Fibroblast of lung (primary cell): ENCODE measurements around the gene RSPH1. TPM values are rescaled to one million over a fixed set of nuclear protein-coding genes. Genes with fewer than 3 reads are reported as not detected.

Experiments
- DNase-seq, 2 donors: peaks; one replicate each; pipeline versions ENCODE4 v3.0.0 to v3.0.0-alpha.2; 2010; ENCODE audit warnings: low read depth in 2 of 2
- H2AFZ ChIP-seq: 2 replicates; pipeline ENCODE4 v1.5.1; 2012; ENCODE audit warnings: low read length, control low read depth, inconsistent platforms
- H3K27ac ChIP-seq: 2 replicates; pipeline ENCODE4 v1.5.1; 2011; ENCODE audit warnings: low read length, control low read depth; ENCODE audit not compliant: insufficient read depth
- H3K27me3 ChIP-seq: 2 replicates; pipeline ENCODE4 v1.5.1; 2011; ENCODE audit warnings: mild to moderate bottlenecking, low read length; ENCODE audit not compliant: control insufficient read depth, insufficient read depth
- H3K36me3 ChIP-seq: 2 replicates; pipeline ENCODE4 v1.5.1; 2011; ENCODE audit warnings: low read length; ENCODE audit not compliant: control insufficient read depth, insufficient read depth
- H3K4me1 ChIP-seq: 2 replicates; pipeline ENCODE4 v1.5.1; 2011; ENCODE audit warnings: low read length; ENCODE audit not compliant: control insufficient read depth, insufficient read depth; ENCODE audit errors: extremely low read depth
- H3K4me2 ChIP-seq: 2 replicates; pipeline ENCODE4 v1.5.1; 2011; ENCODE audit warnings: low read length, control low read depth; ENCODE audit not compliant: insufficient read depth; ENCODE audit errors: extremely low read depth
- H3K4me3 ChIP-seq, 4 experiments: fragments of 200-600 bp in 1 of 4; sonication (generic) in 1 of 4; replicated peaks in 1 of 4; 2 replicates each; pipeline ENCODE4 v1.5.1; 2011 to 2016; ENCODE audit warnings: low read length in 4 of 4, low read depth in 3 of 4, mild to moderate bottlenecking in 3 of 4, control low read depth in 2 of 4, inconsistent platforms in 1 of 4, mixed read lengths in 1 of 4; ENCODE audit not compliant: insufficient read depth in 1 of 4; ENCODE audit errors: control extremely low read depth in 1 of 4
- H3K79me2 ChIP-seq: 2 replicates; pipeline ENCODE4 v1.5.1; 2012; ENCODE audit warnings: mild to moderate bottlenecking, low read length, inconsistent platforms; ENCODE audit not compliant: control insufficient read depth, insufficient read depth
- H3K9ac ChIP-seq: 2 replicates; pipeline ENCODE4 v1.5.1; 2011; ENCODE audit warnings: mild to moderate bottlenecking, low read length, control low read depth; ENCODE audit not compliant: insufficient read depth
- H3K9me3 ChIP-seq: 2 replicates; pipeline ENCODE4 v1.5.1; 2012; ENCODE audit warnings: low read depth, low read length; ENCODE audit not compliant: control insufficient read depth, insufficient read depth
- H4K20me1 ChIP-seq: 2 replicates; pipeline ENCODE4 v1.5.1; 2011; ENCODE audit warnings: low read length; ENCODE audit not compliant: control insufficient read depth, insufficient read depth; ENCODE audit errors: extremely low read depth
- CTCF ChIP-seq, 2 donors: IDR thresholded peaks in 1 of 2; conservative IDR thresholded peaks in 1 of 2; 1 replicate in 1 of 2; 2 replicates in 1 of 2; pipeline ENCODE4 v1.5.1; 2011 to 2012; ENCODE audit warnings: low read length in 2 of 2, control low read depth in 1 of 2, inconsistent platforms in 1 of 2, low read depth in 1 of 2, mild to moderate bottlenecking in 1 of 2
- EZH2 ChIP-seq: IDR thresholded peaks from 2 replicates; pipeline ENCODE4 v1.5.1; 2012; ENCODE audit warnings: low read length, control low read depth, mild to moderate bottlenecking; ENCODE audit errors: missing control alignments
- polyA plus RNA-seq, 2 donors: library from polyadenylated mRNA; depleted of rRNA in 1 of 2; stranded (reverse) in 1 of 2; unstranded in 1 of 2; fragments of >200 nt; gene quantifications; 2 replicates each; pipeline ENCODE4 v1.2.1, GENCODE V29; 2011 to 2012; ENCODE audit warnings: missing spikeins in 1 of 2
- total RNA-seq: library from RNA; depleted of rRNA; stranded (reverse); fragments of >200 nt; gene quantifications from 2 replicates; pipeline ENCODE4 v1.2.1, GENCODE V29; 2014

Gene RSPH1
- total and polyA plus RNA-seq, 2 donors (not counting 1 experiment from before 2014, with no cell fraction given), result not detected

DNA sequence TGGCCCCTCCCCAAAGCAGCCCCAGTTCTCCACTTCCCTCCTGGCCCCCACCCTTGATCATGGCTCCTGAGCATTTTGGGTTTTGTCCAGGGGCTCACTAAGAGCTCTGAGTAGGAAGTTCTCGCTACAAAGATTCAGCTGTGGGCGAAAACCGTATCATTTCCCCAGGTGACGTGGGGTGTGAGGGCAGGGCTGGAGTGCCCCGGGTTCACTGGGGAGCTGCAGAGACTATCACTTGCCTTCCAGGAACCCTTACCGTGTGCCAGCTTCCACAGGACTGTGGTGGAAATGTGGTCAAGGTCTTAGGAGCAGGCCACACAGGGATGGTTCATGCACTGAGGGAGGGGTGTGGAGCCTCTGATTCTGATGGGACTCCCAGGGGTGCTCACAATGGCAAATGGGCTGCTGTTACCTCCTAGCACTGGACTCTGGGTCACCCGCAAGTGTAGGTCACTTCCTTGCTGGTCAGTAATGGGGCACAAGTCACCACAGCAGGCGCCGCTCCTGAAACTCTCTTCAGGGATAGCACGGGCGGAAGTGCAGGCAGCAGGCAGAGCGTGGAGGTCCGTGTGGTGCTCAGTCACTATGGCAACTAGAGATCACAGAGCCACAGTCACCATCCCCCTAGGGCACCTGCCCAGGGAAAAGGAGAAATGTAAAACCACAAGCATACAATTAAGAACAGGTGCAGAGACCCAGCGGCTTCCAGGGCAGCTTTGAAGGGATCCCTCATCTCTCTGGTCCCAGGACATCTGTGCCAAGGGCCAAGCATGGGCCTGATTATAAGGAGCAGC, 35.4 kb downstream of the RSPH1 start:
- Histone ChIP-seq H2AFZ (no peak overlapping the region), H3K9me3 (no peaks in the 10 kb centered on the region), H4K20me1 (no peaks in the 10 kb centered on the region), H3K79me2 (no peaks in the 10 kb centered on the region), H3K4me2 (no peak overlapping the region), H3K36me3 (no peaks in the 10 kb centered on the region), H3K9ac (no peak overlapping the region), H3K4me1 (no peaks in the 10 kb centered on the region), H3K4me3 (no peak overlapping the region), H3K27ac (no peak overlapping the region), H3K27me3 (no peaks in the 10 kb centered on the region)
- DNase-seq, result no peak
- TF ChIP-seq EZH2 (no peak), CTCF (conservative IDR thresholded peaks at IDR 0.05 in 1 of 2, IDR thresholded peaks at IDR 0.05 in 1 of 2; ENCODE audit: low read depth in 1 of 2, low read length in 2 of 2) (no peak)

DNA sequence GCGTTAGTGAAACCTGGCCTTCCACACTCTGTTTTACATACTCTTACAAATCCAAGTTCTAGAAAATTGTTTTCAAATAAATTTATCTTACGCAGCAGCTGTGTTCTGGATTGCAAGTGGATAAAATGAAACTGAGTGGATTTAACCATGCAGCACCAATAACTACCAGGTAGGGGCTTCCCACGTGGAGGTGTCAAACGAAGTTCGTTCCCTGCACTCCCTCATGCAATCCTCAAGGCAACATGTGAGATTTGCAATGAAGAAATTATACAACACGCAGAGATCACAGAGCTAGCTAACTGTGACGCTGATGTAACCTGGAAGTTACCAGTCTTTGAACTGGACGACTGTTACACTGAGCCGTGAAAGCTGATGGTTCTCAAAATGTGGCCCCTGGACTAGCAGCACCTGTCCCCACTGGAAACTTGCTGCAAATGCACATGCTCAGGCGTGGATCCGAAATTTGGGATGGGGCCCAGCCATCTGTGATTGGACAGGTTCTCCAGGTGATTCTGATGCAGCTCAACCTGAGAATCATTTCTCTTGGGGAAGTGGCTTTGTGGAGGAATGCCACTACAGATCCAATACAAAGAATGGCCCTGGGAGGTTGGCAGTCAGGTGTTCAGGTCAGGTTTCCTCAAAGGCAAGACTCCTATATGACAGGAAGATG, 36.3 kb downstream of the RSPH1 start:
- no peak overlapping the region for H3K27ac ChIP-seq
- no peak for DNase-seq

More for the DNA sequence above, 36.3 kb downstream of the RSPH1 start:
- H2AFZ ChIP-seq, result no peak overlapping the region
- H3K4me2 ChIP-seq, result no peak overlapping the region
- H3K36me3 ChIP-seq, result no peaks in the 10 kb centered on the region
- H3K4me1 ChIP-seq, result no peaks in the 10 kb centered on the region
- no peak overlapping the region for H3K9ac ChIP-seq
- H3K9me3 ChIP-seq, result no peaks in the 10 kb centered on the region
- TF ChIP-seq CTCF (conservative IDR thresholded peaks at IDR 0.05 in 1 of 2, IDR thresholded peaks at IDR 0.05 in 1 of 2; ENCODE audit: low read depth in 1 of 2, low read length in 2 of 2) (no peak), EZH2 (no peak)
- no peaks in the 10 kb centered on the region for H4K20me1 ChIP-seq
- no peak overlapping the region for H3K4me3 ChIP-seq
- H3K79me2 ChIP-seq, result no peaks in the 10 kb centered on the region
- no peaks in the 10 kb centered on the region for H3K27me3 ChIP-seq
